Effector CD8-positive, alpha-beta T cell (primary cell): ENCODE results near the gene MAMSTR.
A peak's percentile ranks its signal among the peaks of the same experiment; 100 is the strongest.
"Not testable (repeated sequence)": the region's sequence is repeated elsewhere in the genome, so short reads cannot be mapped to it uniquely, and the experiment has no call there.

Experiments
- DNase-seq: peaks from one replicate; lab custom pipeline; 2025; lab: John Stamatoyannopoulos, UW
- total RNA-seq, 4 experiments: gene quantifications; one replicate each; lab custom pipeline; 2026; lab: John Stamatoyannopoulos, UW

MAMSTR gene, protein sequence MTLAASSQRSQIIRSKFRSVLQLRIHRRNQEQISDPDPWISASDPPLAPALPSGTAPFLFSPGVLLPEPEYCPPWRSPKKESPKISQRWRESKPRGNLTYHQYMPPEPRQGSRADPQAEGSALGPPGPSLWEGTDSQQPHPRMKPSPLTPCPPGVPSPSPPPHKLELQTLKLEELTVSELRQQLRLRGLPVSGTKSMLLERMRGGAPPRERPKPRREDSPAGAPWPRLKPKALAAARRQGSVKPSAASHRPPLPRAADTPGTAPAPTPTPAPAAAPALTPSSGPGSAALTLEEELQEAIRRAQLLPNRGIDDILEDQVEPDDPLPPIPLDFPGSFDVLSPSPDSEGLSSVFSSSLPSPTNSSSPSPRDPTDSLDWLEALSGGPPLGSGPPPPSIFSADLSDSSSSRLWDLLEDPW
- 0.85 to 3.4 (median 0.97) reads per million in 4 experiments for total RNA-seq

DNA sequence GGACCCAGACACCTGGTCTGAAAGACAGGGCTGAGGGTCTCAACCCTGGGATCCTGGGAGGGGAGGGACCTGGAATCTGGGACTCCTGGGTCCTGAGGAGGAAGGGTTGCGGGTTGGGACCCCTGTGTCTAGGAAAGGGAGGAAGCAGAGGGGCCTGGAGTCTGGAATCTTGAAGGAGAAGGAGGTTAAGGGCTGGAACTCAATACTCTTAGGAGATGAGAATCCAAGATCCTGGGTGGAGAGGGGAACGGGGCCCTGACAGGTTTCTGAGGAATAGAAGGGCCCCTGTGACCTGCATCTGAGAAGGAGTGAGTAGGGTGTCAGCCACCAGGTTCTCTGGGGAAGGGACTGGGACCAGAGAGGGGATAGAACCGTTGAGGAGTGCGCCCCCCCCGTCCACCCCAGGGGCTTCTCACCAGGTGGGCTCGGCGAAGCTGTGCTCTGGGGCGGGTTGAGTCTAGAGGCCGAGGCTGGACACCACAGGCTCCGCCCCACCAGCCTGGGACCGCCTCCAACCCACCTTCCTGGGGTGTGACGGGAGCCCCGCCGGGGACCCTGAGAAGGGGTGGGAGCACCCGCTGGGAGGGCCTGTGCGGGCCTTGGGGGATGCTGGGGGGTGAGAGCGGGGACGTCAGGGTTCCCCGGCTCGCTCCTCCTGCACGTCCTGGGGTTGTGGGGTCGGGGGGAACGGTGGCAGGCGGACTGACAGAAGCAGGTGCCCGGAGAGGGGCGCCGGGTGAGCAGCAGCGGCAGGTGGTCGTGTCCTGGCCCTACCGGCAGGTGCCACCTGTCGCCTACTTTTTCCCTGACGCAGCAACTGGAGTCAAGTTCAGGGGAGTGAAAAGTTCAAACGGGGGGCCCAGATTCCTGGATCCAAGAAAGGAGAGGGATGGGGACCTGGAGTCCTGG lies at the start of gene MAMSTR:
Gene MAMSTR (minus strand): TSS at position 463 of the 909 bp plus-strand sequence. CDS start 694 bp downstream, outside the sequence.
- no peak for DNase-seq

DNA sequence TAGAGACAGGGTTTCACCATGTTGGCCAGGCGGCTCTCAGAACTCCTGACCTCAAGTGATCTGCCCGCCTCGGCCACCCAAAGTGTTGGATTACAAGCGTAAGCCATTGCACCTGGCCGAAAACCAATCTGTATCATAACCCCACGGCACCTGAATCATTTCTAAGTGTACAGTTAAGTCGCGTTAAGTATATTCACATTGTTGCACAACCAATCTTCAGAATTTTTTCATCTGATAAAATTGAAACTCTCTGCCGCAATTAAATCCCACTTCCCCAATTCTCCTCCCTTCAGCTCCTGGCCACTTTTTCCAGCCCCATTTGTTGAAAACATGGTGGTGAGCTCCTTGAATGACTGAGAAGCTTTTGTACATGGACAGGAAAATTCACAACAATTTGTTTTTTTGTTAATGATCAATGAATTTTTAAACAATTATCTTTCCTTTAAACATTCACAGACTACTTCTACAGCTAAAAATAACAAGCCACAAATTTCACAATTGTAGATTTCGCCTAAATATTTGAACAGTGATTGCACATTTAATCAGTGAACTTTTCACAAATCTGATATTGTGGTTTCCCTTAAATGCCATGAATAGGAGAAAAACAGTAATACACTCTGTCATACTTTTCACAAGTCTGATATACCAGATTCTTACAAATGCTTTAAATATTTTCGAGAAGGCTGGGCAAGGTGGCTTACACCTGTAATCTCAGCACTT lies 49.6 kb upstream of the MAMSTR start:
- DNase-seq = no peak

DNA sequence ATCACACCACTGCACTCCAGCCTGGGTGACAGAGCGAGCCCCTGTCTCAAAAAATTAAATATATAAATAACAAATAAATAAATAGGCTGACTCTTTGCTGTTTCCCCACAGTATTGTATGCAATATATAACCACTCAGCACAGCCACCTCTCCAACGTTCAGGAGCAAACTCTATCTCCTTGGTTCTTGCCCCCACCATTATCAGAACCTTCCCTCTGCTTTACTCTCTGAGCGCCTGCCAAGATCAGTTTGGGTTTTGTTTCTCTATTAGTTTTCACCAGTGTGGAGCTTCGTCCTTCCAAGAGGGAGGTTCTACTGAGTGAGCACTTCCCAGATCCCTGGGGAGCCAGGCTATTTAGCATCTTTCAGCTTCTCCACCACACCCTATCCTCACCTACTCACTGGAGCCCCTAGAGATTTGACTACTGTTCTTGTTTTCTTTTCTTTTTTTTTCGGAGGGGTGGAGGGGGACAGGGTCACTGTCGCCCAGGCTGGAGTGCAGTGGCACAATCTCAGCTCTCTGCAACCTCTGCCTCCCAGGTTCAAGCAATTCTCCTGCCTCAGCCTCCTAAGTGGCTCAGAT lies 48.7 kb upstream of the MAMSTR start:
- DNase-seq = not testable (repeated sequence)

DNA sequence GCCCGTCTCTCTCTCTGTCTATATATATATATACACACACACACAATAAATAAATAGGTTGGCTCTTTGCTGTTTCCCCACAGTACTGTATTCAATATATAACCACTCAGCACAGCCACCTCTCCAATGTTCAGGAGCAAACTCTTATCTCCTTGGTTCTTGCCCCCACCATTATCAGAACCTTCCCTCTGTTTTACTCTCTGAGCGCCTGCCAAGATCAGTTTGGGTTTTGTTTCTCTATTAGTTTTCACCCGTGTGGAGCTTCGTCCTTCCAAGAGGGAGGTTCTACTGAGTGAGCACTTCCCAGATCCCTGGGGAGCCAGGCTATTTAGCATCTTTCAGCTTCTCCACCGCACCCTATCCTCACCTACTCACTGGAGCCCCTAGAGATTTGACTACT lies 46.3 kb upstream of the MAMSTR start:
- not testable (repeated sequence) for DNase-seq

DNA sequence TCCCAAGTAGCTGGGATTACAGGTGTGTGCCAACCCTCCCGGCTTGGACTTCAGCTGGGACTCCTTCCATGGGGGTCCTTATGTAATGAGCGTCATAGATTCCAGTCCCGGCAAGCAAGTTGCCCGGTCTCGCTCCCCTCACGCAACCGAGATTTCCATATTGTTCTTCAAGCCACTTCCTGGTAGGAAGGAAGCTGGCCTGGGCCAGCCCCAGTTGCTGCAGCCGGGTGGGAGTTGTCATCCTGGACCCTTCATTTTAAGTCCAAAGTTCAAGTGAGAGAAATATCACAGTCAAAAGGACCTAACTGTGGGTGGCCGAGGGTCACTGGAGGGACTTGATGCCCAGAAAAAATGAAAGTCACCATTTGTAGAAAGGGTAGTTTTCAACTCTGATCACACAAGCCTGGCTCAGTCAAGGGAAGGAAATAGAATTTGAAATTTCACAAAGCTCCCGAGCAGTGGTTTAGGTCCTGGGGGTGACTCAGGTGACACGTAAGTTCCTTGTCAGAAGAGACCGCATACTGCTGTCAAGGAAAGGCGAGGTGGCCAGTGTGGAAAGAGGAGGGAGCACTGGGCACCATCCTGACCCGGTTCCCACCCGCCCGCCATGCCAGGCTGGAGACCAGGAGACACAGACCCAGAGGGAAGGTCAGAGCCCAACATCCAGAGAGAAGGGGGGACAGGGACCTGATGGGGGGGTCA lies 41.1 kb upstream of the MAMSTR start:
- DNase-seq = no peak

DNA sequence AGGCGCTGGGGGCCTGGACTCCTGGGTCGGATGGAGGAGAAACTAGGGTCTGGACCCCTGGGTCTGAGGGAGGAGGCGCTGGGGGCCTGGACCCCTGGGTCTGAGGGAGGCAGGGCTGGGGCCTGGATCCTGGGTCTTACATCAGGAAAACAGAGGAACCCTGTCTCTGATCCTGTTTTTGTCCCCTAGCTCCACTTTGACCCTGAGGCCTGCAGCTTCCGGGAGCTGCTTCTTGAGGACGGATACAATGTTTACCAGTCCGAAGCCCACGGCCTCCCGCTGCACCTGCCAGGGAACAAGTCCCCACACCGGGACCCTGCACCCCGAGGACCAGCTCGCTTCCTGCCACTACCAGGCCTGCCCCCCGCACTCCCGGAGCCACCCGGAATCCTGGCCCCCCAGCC lies 38.2 kb upstream of the MAMSTR start:
- no peak for DNase-seq

DNA sequence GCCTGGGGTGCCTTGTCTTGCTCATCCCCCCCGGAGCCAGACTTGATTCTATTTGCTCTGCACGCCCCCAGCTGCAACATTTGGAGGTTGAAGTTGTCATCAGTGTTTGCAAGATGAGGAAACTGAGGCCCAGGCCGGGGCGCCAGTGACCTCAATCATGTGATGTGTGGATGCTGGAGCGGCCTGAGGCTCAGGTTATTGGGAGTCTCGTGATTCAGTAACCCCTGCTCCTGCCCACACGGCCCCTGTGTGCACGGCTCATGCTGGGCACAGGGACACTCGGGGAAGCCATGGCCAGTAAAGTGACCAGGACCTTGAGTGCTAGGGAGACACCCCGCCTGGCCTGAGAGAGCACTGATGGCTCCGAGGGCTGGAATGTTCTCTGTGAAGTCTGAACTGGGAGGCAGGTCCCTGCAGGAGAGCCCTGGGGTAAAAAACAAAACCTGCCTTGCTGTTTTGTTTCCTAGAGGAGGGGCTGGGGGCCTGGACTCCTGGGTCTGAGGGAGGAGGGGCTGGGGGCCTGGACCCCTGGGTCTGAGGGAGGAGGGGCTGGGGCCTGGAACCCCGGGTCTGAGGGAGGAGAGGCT lies 37.7 kb upstream of the MAMSTR start:
- DNase-seq = no peak

DNA sequence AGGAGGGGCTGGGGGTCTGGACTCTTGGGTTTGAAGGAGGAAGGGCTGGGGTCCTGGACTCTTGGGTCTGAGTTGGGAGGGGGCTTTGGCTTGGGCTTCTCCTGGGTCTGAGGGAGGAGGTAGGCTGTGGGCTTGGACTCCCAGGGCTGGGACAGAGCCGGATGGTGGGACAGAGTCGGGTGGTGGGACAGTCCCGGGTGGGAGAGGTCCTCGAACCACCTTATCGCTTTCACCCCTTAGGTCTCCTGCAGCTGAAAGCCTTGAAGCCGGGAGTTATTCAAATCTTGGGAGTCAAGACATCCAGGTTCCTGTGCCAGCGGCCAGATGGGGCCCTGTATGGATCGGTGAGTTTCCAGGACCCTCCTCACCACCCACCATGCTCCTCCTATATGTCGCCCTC lies 37.2 kb upstream of the MAMSTR start:
- DNase-seq = no peak

- DNase-seq = no peak
Measured at GRCh38 chr19:48756212-48756611, 36.7 kb upstream of the MAMSTR start.

DNA sequence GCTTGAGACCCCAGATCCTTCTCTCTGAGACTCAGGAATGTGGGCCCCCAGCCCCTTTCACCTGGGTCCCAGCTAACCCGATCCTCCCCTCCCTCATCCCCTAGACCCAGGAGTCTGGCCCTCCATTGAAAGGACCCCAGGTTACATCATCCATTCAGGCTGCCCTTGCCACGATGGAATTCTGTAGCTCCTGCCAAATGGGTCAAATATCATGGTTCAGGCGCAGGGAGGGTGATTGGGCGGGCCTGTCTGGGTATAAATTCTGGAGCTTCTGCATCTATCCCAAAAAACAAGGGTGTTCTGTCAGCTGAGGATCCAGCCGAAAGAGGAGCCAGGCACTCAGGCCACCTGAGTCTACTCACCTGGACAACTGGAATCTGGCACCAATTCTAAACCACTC lies 36.3 kb upstream of the MAMSTR start:
- no peak for DNase-seq

- DNase-seq = no peak
Measured at GRCh38 chr19:48755084-48755641, 35.6 kb upstream of the MAMSTR start, which contains the start of gene FGF21. Gene FGF21, plus strand, starts transcription at chr19:48755524. Its CDS starts 713 bp downstream, at chr19:48756237.

DNA sequence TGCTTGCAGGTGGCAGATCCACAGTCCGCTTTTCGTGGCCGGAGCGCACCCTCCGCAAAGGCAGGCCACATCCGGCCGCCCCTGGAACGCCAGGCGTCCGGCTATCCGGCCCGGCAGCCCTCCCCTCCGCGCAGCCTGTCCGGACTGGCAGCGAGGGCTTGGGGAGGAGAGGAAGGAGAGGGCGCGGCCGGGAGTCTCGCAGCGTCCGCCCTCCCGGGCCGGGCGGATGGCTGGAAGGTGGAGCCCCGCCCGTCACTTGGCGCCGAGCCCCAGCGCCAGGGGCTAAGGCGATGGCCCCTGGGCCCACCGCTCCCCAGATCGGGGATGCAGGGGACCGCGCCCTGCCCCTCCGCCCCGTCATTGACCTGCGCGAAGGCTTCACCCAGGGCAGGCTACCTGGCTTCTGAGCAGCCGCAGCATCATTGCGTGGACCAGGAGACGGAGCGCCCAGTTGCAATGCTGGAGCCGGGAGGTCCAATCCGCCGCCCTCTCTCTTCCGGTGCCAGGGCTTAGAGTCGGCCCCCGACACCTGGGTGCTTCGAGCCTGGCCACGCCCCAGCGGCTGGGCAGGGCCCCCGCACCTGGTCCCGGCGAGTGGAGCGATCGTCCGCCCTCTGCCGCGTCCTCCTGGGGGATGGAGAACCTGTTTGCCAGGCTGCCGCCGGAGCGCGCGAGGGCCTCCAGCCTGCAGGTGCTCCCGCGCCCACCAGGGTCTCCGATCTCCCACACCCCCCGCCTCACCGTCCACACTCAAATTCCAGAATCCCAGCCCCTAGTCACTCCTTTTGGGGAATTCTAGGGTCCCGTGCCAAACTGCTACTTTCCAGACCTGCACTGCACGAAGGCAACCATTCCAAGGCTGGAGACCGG lies 33.2 kb upstream of the MAMSTR start, which contains the start of gene FUT1:
Gene FUT1 (minus strand): TSS at position 146 of the 870 bp plus-strand sequence. CDS start 1,360 bp downstream, outside the sequence.
- DNase-seq = peak; percentile 7

DNA sequence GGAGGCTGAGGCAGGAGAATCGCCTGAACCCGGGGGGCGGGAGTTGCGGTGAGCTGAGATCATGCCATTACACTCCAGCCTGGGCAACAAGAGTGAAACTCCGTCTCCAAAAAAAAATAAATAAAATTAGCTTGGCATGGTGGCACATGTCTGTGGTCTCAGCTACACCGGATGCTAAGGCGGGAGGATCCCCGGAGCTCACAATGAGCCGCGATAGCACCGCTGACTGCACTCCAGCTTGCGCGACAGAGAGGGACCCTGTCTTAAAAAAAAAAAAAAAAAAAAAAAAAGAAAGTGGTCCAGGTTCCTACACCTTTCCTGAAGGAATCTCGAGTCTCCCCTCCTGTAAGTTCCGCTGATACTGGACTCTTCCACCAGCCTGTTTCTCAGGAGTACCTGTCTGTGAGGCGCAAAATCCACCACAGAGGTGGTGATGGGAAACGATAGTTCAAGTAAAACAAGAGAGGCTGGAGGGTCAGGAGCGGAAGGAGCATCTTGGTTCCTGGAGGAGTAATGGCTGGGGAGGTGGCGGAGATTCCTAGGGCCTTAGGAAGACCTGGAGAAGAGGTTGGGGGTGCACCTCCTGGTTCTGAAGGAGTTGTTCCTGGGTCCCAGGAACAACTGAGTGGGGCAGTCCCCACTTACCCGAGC lies 32.4 kb upstream of the MAMSTR start:
- DNase-seq = no peak

DNA sequence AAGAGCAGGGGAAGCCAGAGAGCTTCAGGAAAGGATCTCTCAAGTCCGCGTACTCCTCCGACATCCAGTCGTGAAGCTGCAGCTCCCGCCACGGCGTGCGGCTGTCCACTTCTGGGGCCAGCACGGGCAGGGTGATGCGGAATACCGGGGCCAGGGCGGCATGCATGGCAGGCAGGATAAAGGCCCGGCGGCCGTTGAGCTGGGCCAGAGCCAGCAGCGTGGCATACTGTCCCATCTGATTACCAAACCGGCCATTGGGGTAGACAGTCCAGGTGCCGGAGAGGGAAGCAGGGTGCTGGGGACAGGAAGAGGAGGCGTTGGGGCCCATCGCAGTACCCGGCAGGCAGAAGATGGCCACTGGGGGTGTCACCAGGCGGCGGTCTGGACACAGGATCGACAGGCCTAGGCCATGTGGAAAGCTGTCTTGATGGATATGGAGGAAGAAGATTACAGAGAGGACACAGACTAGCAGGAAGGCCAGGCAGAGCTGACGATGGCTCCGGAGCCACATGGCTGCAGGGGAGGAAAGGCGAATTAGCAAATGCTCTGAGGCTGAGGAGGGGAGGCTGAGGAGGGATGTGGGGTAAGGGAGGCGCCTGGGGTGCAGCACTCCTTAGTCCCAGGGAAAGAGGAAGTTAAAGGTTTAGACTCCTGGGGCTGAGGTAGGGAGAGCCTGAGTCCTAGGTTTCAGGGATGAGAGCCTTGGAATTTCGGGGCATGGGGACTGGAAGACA lies 31.4 kb upstream of the MAMSTR start:
- DNase-seq = no peak

DNA sequence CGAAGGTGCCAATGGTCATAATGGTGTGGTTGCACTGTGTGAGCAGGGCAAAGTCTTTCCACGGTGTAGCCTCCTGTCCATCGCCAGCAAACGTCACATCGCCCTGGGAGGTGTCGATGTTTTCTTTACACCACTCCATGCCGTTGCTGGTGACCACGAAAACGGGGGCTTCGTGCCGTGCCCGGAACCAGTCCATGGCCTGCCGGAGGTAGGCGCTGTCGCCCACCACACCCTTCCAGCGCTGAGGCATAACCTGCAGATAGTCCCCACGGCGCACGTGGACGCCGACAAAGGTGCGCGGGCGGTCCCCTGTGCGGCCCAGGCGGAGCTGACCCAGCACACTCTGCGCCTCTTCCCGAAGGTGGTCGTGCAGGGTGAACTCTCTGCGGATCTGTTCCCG lies 30.8 kb upstream of the MAMSTR start:
- DNase-seq = no peak

DNA sequence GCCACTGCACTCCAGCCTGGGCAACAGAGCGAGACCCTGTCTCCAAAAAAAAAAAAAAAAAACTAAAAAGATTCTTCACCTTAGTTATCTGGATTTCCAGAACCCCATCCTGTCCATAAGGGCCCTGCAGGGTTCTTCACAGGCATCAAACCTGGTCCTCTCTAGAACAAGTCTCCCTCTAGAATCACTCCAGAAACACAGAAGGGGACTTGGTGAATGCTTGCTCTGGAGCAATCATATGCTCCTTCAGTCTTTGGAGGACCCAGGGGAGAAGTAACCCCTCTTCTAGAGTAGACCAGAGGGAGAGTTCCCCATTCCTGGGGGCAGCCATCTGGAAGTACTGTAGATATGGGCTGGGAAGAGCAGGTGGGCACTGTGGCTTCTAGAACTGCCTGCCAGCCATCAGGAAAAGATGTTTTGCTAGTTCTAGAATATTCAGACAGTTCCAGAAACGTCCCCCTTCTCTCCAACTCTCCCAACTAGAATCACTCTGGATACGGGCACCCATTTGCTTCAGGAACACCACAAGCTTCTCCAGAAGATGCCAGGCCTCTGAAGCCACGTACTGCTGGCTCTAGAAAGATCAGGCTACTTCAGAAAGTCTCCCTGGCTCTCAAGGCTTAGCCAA lies 30.2 kb upstream of the MAMSTR start:
- DNase-seq = no peak
